IMR-90 (cell line): ENCODE measurements around the gene EIF3K.

Experiments
- BHLHE40 ChIP-seq: fragments of 150-350 bp; IDR thresholded peaks from 2 replicates; pipeline ENCODE4 v1.6.1; 2016; ENCODE audit warnings: mild to moderate bottlenecking, low read depth, low read length
- CEBPB ChIP-seq: IDR thresholded peaks from 2 replicates; pipeline ENCODE4 v1.6.1; 2012; ENCODE audit warnings: low read depth, low read length, improper control_type of control experiment
- CHD1 ChIP-seq: IDR thresholded peaks from 2 replicates; pipeline ENCODE4 v1.6.1; 2012; ENCODE audit warnings: low read depth, low read length, improper control_type of control experiment
- CTCF ChIP-seq: conservative IDR thresholded peaks from 2 replicates; pipeline ENCODE4 v1.5.1; 2012; ENCODE audit warnings: mild to moderate bottlenecking, low read depth, low read length, improper control_type of control experiment
- FOS ChIP-seq: fragments of 150-350 bp; IDR thresholded peaks from 2 replicates; pipeline ENCODE4 v1.6.1; 2016; ENCODE audit warnings: low read depth, low read length
- MAZ ChIP-seq: IDR thresholded peaks from 2 replicates; pipeline ENCODE4 v1.6.1; 2012; ENCODE audit warnings: low read depth, mild to moderate bottlenecking, low read length, improper control_type of control experiment, moderate library complexity, borderline replicate concordance
- POLR2A ChIP-seq: IDR thresholded peaks from 2 replicates; pipeline ENCODE4 v1.6.1; 2012; ENCODE audit warnings: mild to moderate bottlenecking, low read depth, low read length
- RAD21 ChIP-seq: IDR thresholded peaks from 2 replicates; pipeline ENCODE4 v1.6.1; 2012; ENCODE audit warnings: low read length, improper control_type of control experiment
- RCOR1 ChIP-seq: IDR thresholded peaks from 2 replicates; pipeline ENCODE4 v1.6.1; 2012; ENCODE audit warnings: mild to moderate bottlenecking, low read length, improper control_type of control experiment; ENCODE audit not compliant: insufficient replicate concordance
- SMC3 ChIP-seq: fragments of 150-350 bp; IDR thresholded peaks from 2 replicates; pipeline ENCODE4 v1.6.1; 2016; ENCODE audit warnings: low read depth, mild to moderate bottlenecking, antibody characterized with exemption, low read length, moderate library complexity
- TF ChIP-seq, protein P1 (sequence below): fragments of 150-350 bp; IDR thresholded peaks from 2 replicates; pipeline ENCODE4 v1.6.1; 2016; ENCODE audit warnings: low read depth, mild to moderate bottlenecking, low read length, moderate library complexity, borderline replicate concordance
- TF ChIP-seq, protein P2 (sequence below): fragments of 150-350 bp; IDR thresholded peaks from 2 replicates; pipeline ENCODE4 v1.6.1; 2017; ENCODE audit warnings: mild to moderate bottlenecking, antibody characterized with exemption, low read length, low read depth

DNA sequence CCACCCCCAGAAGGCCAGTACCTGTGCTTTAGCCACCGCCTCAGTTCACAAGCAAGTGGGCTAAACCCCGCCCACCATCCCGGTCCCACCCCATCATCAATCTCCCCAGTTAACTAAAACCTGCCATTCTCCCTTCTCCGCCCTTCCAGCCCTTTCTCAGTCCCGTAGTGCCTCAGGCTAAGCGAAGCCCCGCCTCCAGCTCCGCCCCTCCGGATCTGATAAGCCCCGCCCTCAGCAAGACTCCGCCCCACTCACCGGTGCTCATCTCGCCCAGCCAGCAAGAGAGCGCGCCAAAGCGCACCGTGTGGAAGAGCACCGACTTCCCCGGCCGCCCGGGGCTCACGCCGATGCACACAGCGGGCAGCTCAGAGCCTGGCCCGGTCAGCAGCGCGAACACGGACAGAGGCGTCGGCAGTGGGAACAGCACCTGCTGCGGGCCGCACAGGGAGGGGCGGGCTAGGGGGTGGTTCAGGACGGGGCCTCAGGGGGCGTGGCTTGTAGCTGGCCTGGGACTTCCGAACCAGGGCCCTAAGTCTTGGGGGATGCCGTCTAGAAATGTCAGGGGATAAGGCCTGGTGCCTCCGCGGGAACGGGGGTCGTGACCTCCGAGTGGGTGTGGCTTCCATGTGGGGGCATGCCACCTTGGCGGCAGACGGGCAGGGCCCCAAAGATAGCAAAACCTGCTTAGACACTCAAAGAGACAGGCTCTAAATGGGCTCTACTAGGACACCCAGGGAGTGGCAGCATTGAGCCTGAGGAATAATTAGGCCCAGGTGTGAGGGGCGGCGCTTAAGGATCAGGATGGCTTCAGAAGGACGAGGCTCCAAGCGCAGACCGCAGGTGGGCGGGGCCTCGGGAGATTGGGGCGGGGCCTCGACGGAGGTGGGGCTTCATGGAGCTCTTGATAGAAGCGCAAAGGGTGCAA lies 22.7 kb upstream of the EIF3K start:
- TF ChIP-seq RAD21 (no peak), CTCF (no peak), POLR2A (no peak), SMC3 (no peak), BHLHE40 (no peak), RCOR1 (no peak), MAZ (no peak), CEBPB (no peak), FOS (no peak), CHD1 (no peak)
- TF ChIP-seq, protein P1, sequence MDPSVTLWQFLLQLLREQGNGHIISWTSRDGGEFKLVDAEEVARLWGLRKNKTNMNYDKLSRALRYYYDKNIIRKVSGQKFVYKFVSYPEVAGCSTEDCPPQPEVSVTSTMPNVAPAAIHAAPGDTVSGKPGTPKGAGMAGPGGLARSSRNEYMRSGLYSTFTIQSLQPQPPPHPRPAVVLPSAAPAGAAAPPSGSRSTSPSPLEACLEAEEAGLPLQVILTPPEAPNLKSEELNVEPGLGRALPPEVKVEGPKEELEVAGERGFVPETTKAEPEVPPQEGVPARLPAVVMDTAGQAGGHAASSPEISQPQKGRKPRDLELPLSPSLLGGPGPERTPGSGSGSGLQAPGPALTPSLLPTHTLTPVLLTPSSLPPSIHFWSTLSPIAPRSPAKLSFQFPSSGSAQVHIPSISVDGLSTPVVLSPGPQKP, result no peak
- TF ChIP-seq, protein P2, sequence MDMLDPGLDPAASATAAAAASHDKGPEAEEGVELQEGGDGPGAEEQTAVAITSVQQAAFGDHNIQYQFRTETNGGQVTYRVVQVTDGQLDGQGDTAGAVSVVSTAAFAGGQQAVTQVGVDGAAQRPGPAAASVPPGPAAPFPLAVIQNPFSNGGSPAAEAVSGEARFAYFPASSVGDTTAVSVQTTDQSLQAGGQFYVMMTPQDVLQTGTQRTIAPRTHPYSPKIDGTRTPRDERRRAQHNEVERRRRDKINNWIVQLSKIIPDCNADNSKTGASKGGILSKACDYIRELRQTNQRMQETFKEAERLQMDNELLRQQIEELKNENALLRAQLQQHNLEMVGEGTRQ, result no peak
